GM12878 (cell line): ENCODE measurements around the gene LDB2. TPM values are rescaled to one million over a fixed set of nuclear protein-coding genes. Genes with fewer than 3 reads are reported as not detected.

Experiments
- ATAC-seq: fragments of 200-7000 bp; cut with Tn5 transposase; 3 replicates; pipeline ENCODE4 v1.9.1; 2020; ENCODE audit warnings: mild to moderate bottlenecking, moderate library complexity
- BruUV-seq: library from RNA; stranded (reverse); fragments of 400-500 nt; replicated peaks from 2 replicates; lab custom pipeline; 2021; lab: Mats Ljungman, UMichigan
- CTCF ChIA-PET: fragments of 300-600 bp; sonication (Branson Sonifier 250); formaldehyde crosslinking; extraction: SDS; loops from one replicate; lab custom pipeline; 2021; ENCODE audit warnings: inconsistent platforms; lab: Yijun Ruan, JAX
- POLR2A ChIA-PET: fragments of 350-600 bp; formaldehyde crosslinking; extraction: SDS; loops from one replicate; lab custom pipeline; 2021; ENCODE audit warnings: inconsistent platforms; lab: Charles Lee
- RAD21 ChIA-PET: fragments of 300-600 bp; sonication (Branson Sonifier 250); formaldehyde crosslinking; loops from one replicate; lab custom pipeline; 2023; ENCODE audit warnings: antibody characterized with exemption; ENCODE audit not compliant: unreplicated experiment; lab: Charles Lee
- SMC1A ChIA-PET: fragments of 300-600 bp; sonication (Branson Sonifier 250); formaldehyde crosslinking; loops from one replicate; lab custom pipeline; 2023; ENCODE audit not compliant: unreplicated experiment, uncharacterized antibody; lab: Charles Lee
- DNase-seq: peaks from one replicate; pipeline ENCODE4 v3.0.0-alpha.2; 2011; ENCODE audit warnings: low read depth, low spot score
- FAIRE-seq: peaks from 3 replicates; lab custom pipeline; 2011; peaks lifted over from hg19 to GRCh38; lab: Jason Lieb, UNC
- H2AFZ ChIP-seq: 2 replicates; pipeline ENCODE4 v1.6.0; 2011; ENCODE audit warnings: low read depth, low read length, control low read depth; ENCODE audit not compliant: control insufficient read depth
- H3K27ac ChIP-seq: 2 replicates; pipeline ENCODE4 v1.5.1; 2011; ENCODE audit warnings: control low read depth; ENCODE audit not compliant: control insufficient read depth, insufficient read depth
- H3K27me3 ChIP-seq, 2 experiments: replicated peaks in 1 of 2; 2 replicates each; pipeline versions ENCODE4 v1.6.0 to v1.6.1; 2011; ENCODE audit warnings: low read length in 1 of 2; ENCODE audit not compliant: control insufficient read depth in 2 of 2, insufficient read depth in 2 of 2
- H3K36me3 ChIP-seq, 2 experiments: 2 replicates each; pipeline ENCODE4 v1.5.1; 2011; ENCODE audit warnings: low read length in 1 of 2; ENCODE audit not compliant: control insufficient read depth in 2 of 2, insufficient read depth in 2 of 2
- H3K4me1 ChIP-seq: 2 replicates; pipeline ENCODE4 v1.6.1; 2011; ENCODE audit warnings: mild to moderate bottlenecking, low read length, moderate library complexity, mixed read lengths; ENCODE audit not compliant: control insufficient read depth, insufficient read depth
- H3K4me2 ChIP-seq: 2 replicates; pipeline ENCODE4 v1.6.0; 2011; ENCODE audit warnings: control low read depth; ENCODE audit not compliant: control insufficient read depth, insufficient read depth
- H3K4me3 ChIP-seq: fragments of 200-600 bp; sonication (generic); 2 replicates; pipeline ENCODE4 v1.5.1; 2016
- H3K79me2 ChIP-seq: 2 replicates; pipeline ENCODE4 v1.6.0; 2011; ENCODE audit warnings: low read length; ENCODE audit not compliant: control insufficient read depth, insufficient read depth
- H3K9ac ChIP-seq: 2 replicates; pipeline ENCODE4 v1.8.0; 2011; ENCODE audit warnings: low read length, control low read depth, mixed read lengths; ENCODE audit not compliant: control insufficient read depth, insufficient read depth
- H3K9me3 ChIP-seq: replicated peaks from 3 replicates; pipeline ENCODE4 v1.5.1; 2011; ENCODE audit warnings: mild to moderate bottlenecking, low read length; ENCODE audit not compliant: control insufficient read depth, insufficient read depth
- H4K20me1 ChIP-seq: 2 replicates; pipeline ENCODE4 v1.6.0; 2011; ENCODE audit not compliant: control insufficient read depth, insufficient read depth
- CTCF ChIP-seq, 3 experiments: IDR thresholded peaks in 2 of 3; conservative IDR thresholded peaks in 1 of 3; 2 replicates each; pipeline ENCODE4 v1.5.1; 2011; ENCODE audit warnings: low read depth in 3 of 3, low read length in 3 of 3, mild to moderate bottlenecking in 3 of 3, control low read depth in 2 of 3, moderate library complexity in 2 of 3, inconsistent platforms in 1 of 3, mixed read lengths in 1 of 3; ENCODE audit not compliant: control insufficient read depth in 2 of 3, insufficient read depth in 1 of 3; ENCODE audit errors: extremely low read depth in 1 of 3
- GABPA ChIP-seq: IDR thresholded peaks from 2 replicates; pipeline ENCODE4 v1.6.1; 2014; ENCODE audit warnings: antibody characterized with exemption, low read depth, mild to moderate bottlenecking, inconsistent platforms
- RAD21 ChIP-seq: IDR thresholded peaks from 2 replicates; pipeline ENCODE4 v1.6.1; 2011; ENCODE audit warnings: mild to moderate bottlenecking, low read depth, low read length, moderate library complexity; ENCODE audit not compliant: insufficient read depth
- RBBP5 ChIP-seq: fragments of 200-600 bp; sonication (generic); conservative IDR thresholded peaks from 2 replicates; pipeline ENCODE4 v1.6.1; 2016
- SMAD1 ChIP-seq: fragments of 450-650 bp; IDR thresholded peaks from 2 replicates; pipeline ENCODE4 v1.6.1; 2018; ENCODE audit warnings: mild to moderate bottlenecking, low read depth; ENCODE audit not compliant: partially characterized antibody
- SMC3 ChIP-seq: IDR thresholded peaks from 2 replicates; pipeline ENCODE4 v1.6.1; 2011; ENCODE audit warnings: low read length, improper control_type of control experiment, borderline replicate concordance
- TBL1XR1 ChIP-seq: IDR thresholded peaks from 2 replicates; pipeline ENCODE4 v1.6.1; 2012; ENCODE audit warnings: low read depth, low read length, improper control_type of control experiment
- TCF7 ChIP-seq: IDR thresholded peaks from 2 replicates; pipeline ENCODE4 v1.6.1; 2014; ENCODE audit warnings: antibody characterized with exemption, borderline replicate concordance
- WRNIP1 ChIP-seq: IDR thresholded peaks from 2 replicates; pipeline ENCODE4 v1.6.1; 2011; ENCODE audit warnings: low read depth, low read length, improper control_type of control experiment, borderline replicate concordance
- ZSCAN29 ChIP-seq: fragments of 450-650 bp; IDR thresholded peaks from 2 replicates; pipeline ENCODE4 v1.6.1; 2017; ENCODE audit warnings: mild to moderate bottlenecking, moderate library complexity
- WGBS: methylation state at CpG from one replicate; pipeline ENCODE4 v1.1.6; 2016; ENCODE audit warnings: low lambda C conversion rate; ENCODE audit not compliant: insufficient replicate concordance, insufficient coverage; ENCODE audit errors: missing lambda C conversion rate; 5-methylcytosine and 5-hydroxymethylcytosine counted together
- in situ Hi-C: fragments of 300-500 bp; cut with MboI; formaldehyde crosslinking; loops from 9 replicates; pipeline ENCODE4 v1.14.3; 2018; ENCODE audit warnings: mixed read lengths
- intact Hi-C: fragments of 100-400 bp; cut with micrococcal nuclease; formaldehyde crosslinking; loops from one replicate; pipeline ENCODE4 v1.14.2; 2022; ENCODE audit not compliant: unreplicated experiment
- polyA plus RNA-seq, 11 experiments: library from polyadenylated mRNA; depleted of rRNA in 4 of 11; unstranded in 6 of 11; stranded (reverse) in 5 of 11; fragments of >200 nt; fragmentation: Nextera tagmentation in 4 of 11; fragmentation: Illumina TruSeq in 1 of 11; extraction: Ambion mirVana in 4 of 11; extraction: Trizol in 1 of 11; gene quantifications; 1 replicate in 1 of 11; 2 replicates in 10 of 11; pipeline versions ENCODE4 v1.2.1 to v1.2.3, GENCODE V29; 2011 to 2016; ENCODE audit warnings: inconsistent platforms in 2 of 11, missing spikeins in 2 of 11, low read depth in 1 of 11
- total RNA-seq, 4 experiments: library from RNA; depleted of rRNA in 3 of 4; stranded (reverse); fragments of >200 nt in 3 of 4; fragmentation: Illumina TruSeq in 1 of 4; extraction: Trizol in 1 of 4; gene quantifications; 2 replicates each; pipeline versions ENCODE4 v1.2.1 to v1.2.3, GENCODE V29; 2013 to 2021

LDB2 gene
- total and polyA plus RNA-seq, 10 of the 15 experiments (the other 5 are each of a cell fraction or from before 2014, with no cell fraction given): 0.15 TPM; not detected in 9

DNA sequence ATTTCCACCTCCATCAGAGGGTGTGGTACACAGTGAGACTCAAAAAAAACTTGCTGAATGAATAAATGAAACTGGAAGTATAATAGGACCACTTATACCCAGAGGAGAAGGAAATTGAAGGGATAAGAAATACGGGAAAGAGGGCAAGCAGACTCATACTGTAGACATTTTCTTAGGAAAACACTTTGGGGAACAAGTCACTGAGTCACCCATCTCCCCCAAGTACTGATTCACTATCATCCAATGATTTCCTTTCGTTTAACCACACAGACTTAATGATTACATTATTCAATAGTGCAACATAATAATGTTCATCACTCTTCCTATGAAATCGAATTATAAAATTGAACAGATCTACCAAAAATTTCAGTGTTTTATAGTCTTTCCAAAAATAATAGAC lies 97.1 kb downstream of the LDB2 start:
- SMC1A ChIA-PET: interaction anchor here (0.6 kb wide), 1 partner anchor 43 kb away, joined by 3 read pairs; no protein-coding TSS in a partner anchor
- no peaks in the 10 kb centered on the region for H3K27me3 ChIP-seq
- CTCF ChIA-PET: no interaction called here
- RAD21 ChIA-PET: no interaction called here
- DNase-seq (no peak), ATAC-seq (no peak), FAIRE-seq (no peak)
- H3K9ac ChIP-seq: no peak overlapping the region
- no peaks in the 10 kb centered on the region for H4K20me1 ChIP-seq
- in situ Hi-C loops: no loop called here
- H3K79me2 ChIP-seq: no peaks in the 10 kb centered on the region
- H3K4me1 ChIP-seq: no peaks in the 10 kb centered on the region
- no TSS peak for BruUV-seq
- no peak for TF ChIP-seq GABPA
- TF ChIP-seq TBL1XR1: no peak
- TF ChIP-seq RBBP5: no peak
- no peak overlapping the region for H3K27ac ChIP-seq
- H3K4me3 ChIP-seq: no peak overlapping the region
- no peak overlapping the region for H3K4me2 ChIP-seq
- no peaks in the 10 kb centered on the region for H3K9me3 ChIP-seq
- no peaks in the 10 kb centered on the region for H3K36me3 ChIP-seq
- H2AFZ ChIP-seq: no peak overlapping the region
- POLR2A ChIA-PET: no interaction called here
- WGBS: 13% methylated on average over 3 of the region's 3 CpGs
- intact Hi-C loops: no loop called here

GRCh38 chr4:16794816-16795445 lies 103.5 kb downstream of the LDB2 start:
- intact Hi-C loops: loop anchor here (5.0 kb wide), 2 partner anchors 527 to 652 kb away; no protein-coding TSS in a partner anchor
- no peaks in the 10 kb centered on the region for H3K27me3 ChIP-seq
- no peak overlapping the region for H2AFZ ChIP-seq
- H3K9ac ChIP-seq: no peak overlapping the region
- CTCF ChIA-PET: interaction anchor here (0.7 to 3.1 kb wide), 8 partner anchors 14 to 653 kb away, joined by 3 to 14 read pairs (median 4); no protein-coding TSS in a partner anchor
- ATAC-seq (peak; percentile 51; the same call in 2 of the 3 replicates), FAIRE-seq (peak; percentile 41), DNase-seq (no peak)
- no peak overlapping the region for H3K27ac ChIP-seq
- no peaks in the 10 kb centered on the region for H4K20me1 ChIP-seq
- POLR2A ChIA-PET: no interaction called here
- no peaks in the 10 kb centered on the region for H3K79me2 ChIP-seq
- TF ChIP-seq TCF7 (no peak), SMAD1 (no peak), WRNIP1 (no peak), SMC3 (peak; percentile 50; the same call in 1 of the 2 replicates), CTCF (IDR thresholded peaks at IDR 0.05 in 2 of 3, conservative IDR thresholded peaks at IDR 0.05 in 1 of 3; ENCODE audit: control insufficient read depth in 2 of 3, extremely low read depth in 1 of 3, insufficient read depth in 1 of 3, low read depth in 3 of 3, low read length in 3 of 3) (peak; percentile 55 to 68 (median 65)), RAD21 (peak; percentile 57), ZSCAN29 (no peak)
- RAD21 ChIA-PET: interaction anchor here (0.8 to 1.4 kb wide), 2 partner anchors 653 to 677 kb away, joined by 3 read pairs; no protein-coding TSS in a partner anchor
- no peaks in the 10 kb centered on the region for H3K9me3 ChIP-seq
- in situ Hi-C loops: no loop called here
- H3K4me2 ChIP-seq: no peak overlapping the region
- no TSS peak for BruUV-seq
- H3K36me3 ChIP-seq: no peaks in the 10 kb centered on the region
- no peak overlapping the region for H3K4me3 ChIP-seq
- SMC1A ChIA-PET: no interaction called here
- no peaks in the 10 kb centered on the region for H3K4me1 ChIP-seq
- WGBS: 21% methylated on average over 9 of the region's 9 CpGs
